Astrocyte (in vitro differentiated cells and primary cell): Measurements from ENCODE around the gene CYP4F3. TPM values are rescaled to one million over a fixed set of nuclear protein-coding genes. Genes with fewer than 3 reads are reported as not detected.

Experiments
- DNase-seq: peaks from one replicate; pipeline ENCODE4 v3.0.0-alpha.2; 2010; ENCODE audit warnings: low read depth
- FAIRE-seq: peaks from 2 replicates; lab custom pipeline; 2011; peaks lifted over from hg19 to GRCh38; lab: Jason Lieb, UNC
- H2AFZ ChIP-seq: 2 replicates; pipeline ENCODE4 v1.6.0; 2012; ENCODE audit warnings: low read depth, low read length, inconsistent platforms
- H3K27ac ChIP-seq: 2 replicates; pipeline ENCODE4 v1.5.1; 2011; ENCODE audit warnings: low read depth, low read length, inconsistent platforms
- H3K27me3 ChIP-seq: 2 replicates; pipeline ENCODE4 v1.6.0; 2011; ENCODE audit warnings: low read length, inconsistent platforms; ENCODE audit not compliant: insufficient read depth
- H3K36me3 ChIP-seq: 2 replicates; pipeline ENCODE4 v1.5.1; 2011; ENCODE audit warnings: low read length, inconsistent platforms; ENCODE audit not compliant: insufficient read depth
- H3K4me1 ChIP-seq: 2 replicates; pipeline ENCODE4 v1.5.1; 2011; ENCODE audit warnings: low read length, inconsistent platforms; ENCODE audit not compliant: insufficient read depth
- H3K4me2 ChIP-seq: 2 replicates; pipeline ENCODE4 v1.6.0; 2012; ENCODE audit warnings: low read length, inconsistent platforms
- H3K4me3 ChIP-seq: 2 replicates; pipeline ENCODE4 v1.5.1; 2011; ENCODE audit warnings: low read depth, mild to moderate bottlenecking, low read length, inconsistent platforms; ENCODE audit not compliant: insufficient read depth
- H3K79me2 ChIP-seq: 2 replicates; pipeline ENCODE4 v1.6.0; 2012; ENCODE audit warnings: mild to moderate bottlenecking, low read length, inconsistent platforms; ENCODE audit not compliant: insufficient read depth
- H3K9ac ChIP-seq: 2 replicates; pipeline ENCODE4 v1.6.0; 2012; ENCODE audit warnings: mild to moderate bottlenecking, low read length, inconsistent platforms
- H3K9me3 ChIP-seq: 2 replicates; pipeline ENCODE4 v1.5.1; 2012; ENCODE audit warnings: low read depth, mild to moderate bottlenecking, low read length, inconsistent platforms; ENCODE audit not compliant: insufficient read depth
- H4K20me1 ChIP-seq: 2 replicates; pipeline ENCODE4 v1.6.0; 2012; ENCODE audit warnings: low read length, inconsistent platforms; ENCODE audit not compliant: insufficient read depth
- H3K27ac Mint-ChIP-seq: one replicate; pipeline ENCODE4 v1.8.0; 2021; ENCODE audit warnings: mild to moderate bottlenecking, mixed read lengths; ENCODE audit not compliant: unreplicated experiment
- H3K27me3 Mint-ChIP-seq: one replicate; pipeline ENCODE4 v1.8.0; 2021; ENCODE audit warnings: low read depth, mixed read lengths; ENCODE audit not compliant: unreplicated experiment
- H3K36me3 Mint-ChIP-seq: one replicate; pipeline ENCODE4 v1.8.0; 2021; ENCODE audit warnings: low read depth, mixed read lengths; ENCODE audit not compliant: unreplicated experiment
- H3K4me1 Mint-ChIP-seq: one replicate; pipeline ENCODE4 v1.8.0; 2021; ENCODE audit warnings: low read depth, mixed read lengths; ENCODE audit not compliant: unreplicated experiment
- H3K4me3 Mint-ChIP-seq: one replicate; pipeline ENCODE4 v1.8.0; 2021; ENCODE audit warnings: mild to moderate bottlenecking, moderate library complexity, mixed read lengths; ENCODE audit not compliant: unreplicated experiment
- H3K9me3 Mint-ChIP-seq: one replicate; pipeline ENCODE4 v1.8.0; 2021; ENCODE audit warnings: mild to moderate bottlenecking, mixed read lengths; ENCODE audit not compliant: unreplicated experiment
- CTCF ChIP-seq: IDR thresholded peaks from 2 replicates; pipeline ENCODE4 v1.5.1; 2011; ENCODE audit warnings: low read depth, mild to moderate bottlenecking, inconsistent platforms, low read length, moderate library complexity; ENCODE audit not compliant: insufficient read depth
- EZH2 ChIP-seq: IDR thresholded peaks from 2 replicates; pipeline ENCODE4 v1.6.1; 2012; ENCODE audit warnings: mild to moderate bottlenecking, low read length, inconsistent platforms; ENCODE audit not compliant: insufficient read depth
- total RNA-seq: library from RNA; stranded (reverse); gene quantifications from 2 replicates; pipeline ENCODE4 v1.2.1, GENCODE V29; 2021

The CYP4F3 gene
- total RNA-seq, 1 donor from 2014 or later: not detected

GRCh38 chr19:15615526-15615925, 25.2 kb upstream of the CYP4F3 start:
- H3K27me3 ChIP-seq: no peaks in the 10 kb centered on the region
- H3K4me2 ChIP-seq: no peak overlapping the region
- H3K27ac ChIP-seq: no peak overlapping the region
- H3K4me1 ChIP-seq: no peaks in the 10 kb centered on the region
- H3K9me3 ChIP-seq: no peaks in the 10 kb centered on the region
- no peaks in the 10 kb centered on the region for H3K79me2 ChIP-seq
- FAIRE-seq (no peak), DNase-seq (no peak)
- H3K36me3 ChIP-seq: no peaks in the 10 kb centered on the region
- peaks cover 2% of the 10 kb centered on the region for H3K36me3 Mint-ChIP-seq
- H2AFZ ChIP-seq: no peak overlapping the region
- no peaks in the 10 kb centered on the region for H3K4me1 Mint-ChIP-seq
- no peak overlapping the region for H3K4me3 Mint-ChIP-seq
- H4K20me1 ChIP-seq: no peaks in the 10 kb centered on the region
- H3K27ac Mint-ChIP-seq: no peak overlapping the region
- H3K9ac ChIP-seq: no peak overlapping the region
- H3K9me3 Mint-ChIP-seq: peaks cover 5% of the 10 kb centered on the region
- H3K4me3 ChIP-seq: no peak overlapping the region
- H3K27me3 Mint-ChIP-seq: no peaks in the 10 kb centered on the region
- TF ChIP-seq CTCF (no peak), EZH2 (no peak)

GRCh38 chr19:15616183-15616582, 24.5 kb upstream of the CYP4F3 start:
- H2AFZ ChIP-seq: no peak overlapping the region
- H3K27ac ChIP-seq: no peak overlapping the region
- no peak for FAIRE-seq
- Mint-ChIP-seq H3K27ac (no peak overlapping the region), H3K4me3 (no peak overlapping the region), H3K9me3 (peaks cover 5% of the 10 kb centered on the region), H3K36me3 (peaks cover 2% of the 10 kb centered on the region), H3K27me3 (no peaks in the 10 kb centered on the region), H3K4me1 (no peaks in the 10 kb centered on the region)
- H3K9ac ChIP-seq: no peak overlapping the region
- H3K27me3 ChIP-seq: no peaks in the 10 kb centered on the region
- no peaks in the 10 kb centered on the region for H3K9me3 ChIP-seq
- no peaks in the 10 kb centered on the region for H3K36me3 ChIP-seq
- TF ChIP-seq CTCF: no peak
- no peak for TF ChIP-seq EZH2
- DNase-seq: no peak
- no peaks in the 10 kb centered on the region for H3K4me1 ChIP-seq
- no peak overlapping the region for H3K4me2 ChIP-seq
- no peak overlapping the region for H3K4me3 ChIP-seq
- no peaks in the 10 kb centered on the region for H3K79me2 ChIP-seq
- H4K20me1 ChIP-seq: no peaks in the 10 kb centered on the region

GRCh38 chr19:15616627-15617270, 23.9 kb upstream of the CYP4F3 start:
- Mint-ChIP-seq H3K27ac (no peak overlapping the region), H3K4me3 (no peak overlapping the region), H3K4me1 (no peaks in the 10 kb centered on the region), H3K36me3 (peaks cover 2% of the 10 kb centered on the region), H3K27me3 (no peaks in the 10 kb centered on the region), H3K9me3 (peaks cover 7% of the 10 kb centered on the region)
- H3K4me2 ChIP-seq: no peak overlapping the region
- H3K27me3 ChIP-seq: no peaks in the 10 kb centered on the region
- no peak overlapping the region for H3K27ac ChIP-seq
- no peaks in the 10 kb centered on the region for H3K79me2 ChIP-seq
- H3K4me3 ChIP-seq: no peak overlapping the region
- H2AFZ ChIP-seq: no peak overlapping the region
- H3K4me1 ChIP-seq: no peaks in the 10 kb centered on the region
- no peak overlapping the region for H3K9ac ChIP-seq
- DNase-seq (no peak), FAIRE-seq (no peak)
- no peak for TF ChIP-seq EZH2
- no peak for TF ChIP-seq CTCF
- H3K36me3 ChIP-seq: no peaks in the 10 kb centered on the region
- H3K9me3 ChIP-seq: no peaks in the 10 kb centered on the region
- no peaks in the 10 kb centered on the region for H4K20me1 ChIP-seq
